HUES6 (cell line): ENCODE results near the gene TMEM82.

Experiments
- H3K27ac ChIP-seq: 2 replicates; pipeline ENCODE4 v1.7.0; 2013; ENCODE audit warnings: low read depth, mild to moderate bottlenecking, low read length, inconsistent platforms
- H3K27me3 ChIP-seq: 2 replicates; pipeline ENCODE4 v1.6.1; 2013; ENCODE audit warnings: low read length; ENCODE audit not compliant: control insufficient read depth, insufficient read depth
- H3K36me3 ChIP-seq: 2 replicates; pipeline ENCODE4 v1.6.1; 2013; ENCODE audit warnings: low read length; ENCODE audit not compliant: control insufficient read depth, insufficient read depth
- H3K4me1 ChIP-seq: 2 replicates; pipeline ENCODE4 v1.6.1; 2013; ENCODE audit warnings: low read length; ENCODE audit not compliant: control insufficient read depth, insufficient read depth
- H3K4me3 ChIP-seq: 2 replicates; pipeline ENCODE4 v1.5.1; 2013; ENCODE audit warnings: low read depth, low read length
- H3K9ac ChIP-seq: one replicate; pipeline ENCODE4 v1.6.1; 2013; ENCODE audit warnings: mild to moderate bottlenecking, low read length
- H3K9me3 ChIP-seq: 2 replicates; pipeline ENCODE4 v1.6.1; 2013; ENCODE audit warnings: low read depth, low read length; ENCODE audit not compliant: control insufficient read depth, insufficient read depth

The TMEM82 gene

DNA sequence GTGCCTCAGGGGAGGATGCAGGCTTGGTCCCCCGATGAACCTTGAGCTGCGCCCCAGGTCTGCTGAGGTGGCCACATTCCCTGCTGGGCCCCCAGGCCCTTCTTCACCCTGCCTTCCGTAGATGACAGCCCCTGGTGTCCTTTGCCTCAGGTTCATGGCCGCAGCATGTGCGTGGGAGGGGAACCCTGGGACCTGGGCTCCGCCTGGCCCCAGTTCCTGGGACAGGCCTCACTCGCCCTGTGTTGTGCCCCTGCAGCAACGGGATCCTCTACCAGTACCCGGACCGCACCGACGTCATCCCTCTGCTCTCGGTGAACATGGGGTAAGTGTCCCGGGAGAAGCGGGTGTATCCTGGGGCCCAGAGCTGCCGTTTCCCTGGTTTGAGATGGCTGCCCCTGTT lies 11.4 kb upstream of the TMEM82 start:
- no peak overlapping the region for H3K9ac ChIP-seq
- H3K36me3 ChIP-seq = peaks cover 85% of the 10 kb centered on the region

DNA sequence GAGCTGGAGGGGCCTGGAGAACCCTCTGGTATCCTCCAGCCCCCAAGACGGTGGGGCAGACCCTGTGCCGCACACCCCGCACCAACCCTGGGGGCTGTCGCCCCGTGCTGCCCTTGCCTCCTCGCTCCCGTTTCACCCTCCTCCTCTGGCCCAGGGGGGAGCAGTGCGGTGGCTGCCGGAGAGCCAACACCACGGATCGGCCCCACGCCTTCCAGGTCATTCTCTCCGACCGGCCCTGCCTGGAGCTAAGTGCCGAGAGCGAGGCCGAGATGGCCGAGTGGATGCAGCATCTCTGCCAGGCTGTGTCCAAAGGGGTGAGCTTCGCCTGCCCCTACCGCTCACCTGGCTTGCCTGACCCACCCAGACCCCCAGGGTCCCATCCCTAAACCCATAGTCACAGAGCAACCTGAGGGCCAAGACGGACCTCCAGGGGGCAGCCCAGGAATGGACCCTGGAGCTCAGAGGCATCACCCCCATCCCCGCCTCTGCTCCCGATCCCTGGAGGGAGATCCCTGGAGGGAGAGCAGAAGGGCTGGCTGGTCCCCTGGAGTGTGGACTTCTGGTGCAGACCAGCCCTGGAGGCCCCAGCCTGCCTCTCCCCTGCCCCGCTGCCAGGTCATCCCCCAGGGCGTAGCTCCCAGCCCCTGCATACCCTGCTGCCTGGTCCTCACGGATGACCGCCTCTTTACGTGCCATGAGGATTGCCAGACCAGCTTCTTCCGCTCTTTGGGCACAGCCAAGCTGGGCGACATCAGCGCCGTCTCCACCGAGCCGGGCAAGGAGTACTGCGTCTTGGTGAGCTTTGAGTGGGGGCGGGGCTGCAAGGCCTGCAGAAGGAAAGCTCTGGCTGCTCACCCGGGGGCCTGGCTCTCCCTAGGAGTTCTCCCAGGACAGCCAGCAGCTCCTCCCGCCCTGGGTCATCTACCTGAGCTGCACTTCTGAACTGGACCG lies 10.3 kb upstream of the TMEM82 start:
- Histone ChIP-seq H3K27me3 (no peaks in the 10 kb centered on the region), H3K9me3 (no peaks in the 10 kb centered on the region), H3K9ac (no peak overlapping the region), H3K4me3 (no peak overlapping the region), H3K36me3 (peaks cover 74% of the 10 kb centered on the region), H3K4me1 (no peaks in the 10 kb centered on the region), H3K27ac (no peak overlapping the region)

More for the DNA sequence above, 11.4 kb upstream of the TMEM82 start:
- H3K27ac ChIP-seq = no peak overlapping the region
- no peak overlapping the region for H3K4me3 ChIP-seq
- H3K27me3 ChIP-seq = no peaks in the 10 kb centered on the region
- no peaks in the 10 kb centered on the region for H3K9me3 ChIP-seq
- no peaks in the 10 kb centered on the region for H3K4me1 ChIP-seq

GRCh38 chr1:15732686-15733081 lies 9.6 kb upstream of the TMEM82 start:
- no peaks in the 10 kb centered on the region for H3K27me3 ChIP-seq
- peaks cover 67% of the 10 kb centered on the region for H3K36me3 ChIP-seq
- no peak overlapping the region for H3K9ac ChIP-seq

DNA sequence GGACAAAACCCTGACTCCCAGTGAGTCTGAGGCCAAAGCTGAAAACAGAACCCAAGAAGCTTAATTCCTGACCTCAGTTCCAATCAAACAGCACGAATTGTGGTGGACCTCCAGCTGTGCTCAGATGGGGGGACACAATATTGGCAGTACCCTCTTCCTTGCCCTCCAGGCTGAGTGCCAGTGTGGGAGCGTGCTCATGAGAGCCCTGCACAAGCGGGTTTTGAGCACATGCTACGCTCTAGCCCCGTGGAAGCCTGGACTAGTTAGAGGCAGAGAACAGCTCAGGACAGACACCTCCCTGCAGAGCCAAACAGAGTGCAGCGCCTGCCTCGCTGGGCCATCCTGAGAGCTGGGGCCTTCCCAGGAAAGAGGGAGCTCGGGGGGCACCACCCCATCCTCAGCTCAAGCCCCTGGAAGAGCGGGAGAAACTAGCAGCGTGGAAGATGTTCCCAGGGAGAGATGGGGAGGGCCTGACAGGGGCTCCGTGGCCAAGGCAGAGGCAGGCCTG lies 9.0 kb upstream of the TMEM82 start:
- no peak overlapping the region for H3K4me3 ChIP-seq
- H3K27ac ChIP-seq = no peak overlapping the region
- no peaks in the 10 kb centered on the region for H3K27me3 ChIP-seq
- peaks cover 61% of the 10 kb centered on the region for H3K36me3 ChIP-seq
- H3K4me1 ChIP-seq = no peaks in the 10 kb centered on the region
- no peak overlapping the region for H3K9ac ChIP-seq
- no peaks in the 10 kb centered on the region for H3K9me3 ChIP-seq

More at GRCh38 chr1:15732686-15733081, 9.6 kb upstream of the TMEM82 start:
- Histone ChIP-seq H3K4me1 (no peaks in the 10 kb centered on the region), H3K27ac (no peak overlapping the region), H3K4me3 (no peak overlapping the region), H3K9me3 (no peaks in the 10 kb centered on the region)

DNA sequence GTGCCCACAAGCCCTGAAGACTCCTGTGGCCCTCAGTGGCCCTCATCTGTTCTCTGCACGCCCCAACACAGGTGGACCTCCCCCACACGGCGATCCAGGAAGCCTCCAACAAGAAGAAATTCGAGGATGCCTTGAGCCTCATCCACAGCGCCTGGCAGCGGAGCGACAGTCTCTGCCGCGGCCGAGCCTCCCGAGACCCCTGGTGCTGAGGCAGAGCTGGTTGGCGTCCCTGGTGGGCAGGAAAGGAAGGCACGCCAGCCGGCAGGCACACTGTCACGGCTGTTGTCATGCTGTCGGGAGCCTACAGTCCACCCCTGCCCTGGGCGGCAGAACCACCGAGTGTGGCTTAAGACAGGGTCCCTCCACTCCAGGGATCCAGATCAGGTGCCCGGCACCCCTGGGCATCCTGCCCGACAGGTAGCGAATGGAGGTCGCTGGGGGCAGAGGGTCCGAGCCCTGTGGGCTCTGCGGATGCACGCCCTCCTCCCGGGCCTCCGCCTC lies 8.5 kb upstream of the TMEM82 start:
- no peaks in the 10 kb centered on the region for H3K9me3 ChIP-seq
- no peaks in the 10 kb centered on the region for H3K4me1 ChIP-seq
- H3K36me3 ChIP-seq = peaks cover 56% of the 10 kb centered on the region
- H3K27me3 ChIP-seq = no peaks in the 10 kb centered on the region
- no peak overlapping the region for H3K4me3 ChIP-seq
- H3K9ac ChIP-seq = no peak overlapping the region
- H3K27ac ChIP-seq = no peak overlapping the region

- H3K27ac ChIP-seq = no peak overlapping the region
- peaks cover 51% of the 10 kb centered on the region for H3K36me3 ChIP-seq
Measured at GRCh38 chr1:15734296-15734695, 8.0 kb upstream of the TMEM82 start.

GRCh38 chr1:15734901-15735300 lies 7.4 kb upstream of the TMEM82 start:
- H3K27ac ChIP-seq = no peak overlapping the region
- no peak overlapping the region for H3K9ac ChIP-seq
- H3K4me1 ChIP-seq = no peaks in the 10 kb centered on the region
- no peak overlapping the region for H3K4me3 ChIP-seq
- no peaks in the 10 kb centered on the region for H3K9me3 ChIP-seq
- H3K36me3 ChIP-seq = peaks cover 46% of the 10 kb centered on the region
- no peaks in the 10 kb centered on the region for H3K27me3 ChIP-seq

More at GRCh38 chr1:15734296-15734695, 8.0 kb upstream of the TMEM82 start:
- Histone ChIP-seq H3K4me1 (no peaks in the 10 kb centered on the region), H3K4me3 (no peak overlapping the region), H3K27me3 (no peaks in the 10 kb centered on the region), H3K9me3 (no peaks in the 10 kb centered on the region), H3K9ac (no peak overlapping the region)

DNA sequence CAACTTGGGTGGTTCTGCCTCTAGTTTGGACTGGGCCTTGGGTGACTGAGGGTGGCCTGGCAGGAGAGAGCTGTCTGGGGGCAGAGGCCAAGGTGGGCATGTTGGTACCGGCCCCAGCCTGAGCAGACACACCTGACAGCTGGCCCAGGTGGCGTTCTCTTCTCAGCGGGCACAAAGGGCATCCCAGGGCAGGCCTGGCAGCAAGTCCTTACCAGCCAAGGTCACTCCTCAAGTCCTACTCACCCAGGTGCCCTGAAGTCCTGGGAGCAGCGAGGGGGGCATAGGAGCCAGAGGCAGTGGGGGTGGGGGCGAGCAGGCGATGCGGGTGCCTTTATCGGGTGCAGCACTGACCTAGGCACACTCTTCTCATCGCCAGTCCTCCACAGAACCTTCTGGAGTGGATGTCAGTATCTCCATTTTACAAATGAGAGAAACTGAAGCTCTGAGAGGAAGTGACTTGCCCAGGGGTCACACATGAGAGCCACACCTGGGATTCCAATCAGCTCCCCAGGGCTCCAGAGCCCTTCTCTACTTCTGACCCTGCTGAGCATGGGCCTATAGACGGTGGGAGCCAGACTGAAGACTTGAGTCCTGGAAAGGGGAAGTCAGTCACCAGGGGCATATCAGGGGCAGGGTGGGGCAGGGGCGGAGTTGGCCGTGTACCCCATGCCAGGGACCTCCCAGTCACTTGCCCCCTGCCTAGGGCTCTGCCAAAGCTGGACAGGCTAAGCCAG lies 6.8 kb upstream of the TMEM82 start:
- Histone ChIP-seq H3K9ac (no peak overlapping the region), H3K4me3 (no peak overlapping the region), H3K4me1 (no peaks in the 10 kb centered on the region), H3K36me3 (peaks cover 44% of the 10 kb centered on the region), H3K27ac (no peak overlapping the region), H3K9me3 (no peaks in the 10 kb centered on the region), H3K27me3 (no peaks in the 10 kb centered on the region)

- Histone ChIP-seq H3K4me1 (no peaks in the 10 kb centered on the region), H3K36me3 (peaks cover 36% of the 10 kb centered on the region), H3K4me3 (no peak within 1 kb of the TSS), H3K9ac (no peak within 1 kb of the TSS), H3K27me3 (no peaks in the 10 kb centered on the region), H3K9me3 (no peaks in the 10 kb centered on the region), H3K27ac (no peak within 1 kb of the TSS)
Measured at GRCh38 chr1:15736038-15736891, 6.0 kb upstream of the TMEM82 start, which contains the start of gene SLC25A34. Gene SLC25A34, plus strand, starts transcription at chr1:15736258. Its CDS starts 228 bp downstream, at chr1:15736486.

DNA sequence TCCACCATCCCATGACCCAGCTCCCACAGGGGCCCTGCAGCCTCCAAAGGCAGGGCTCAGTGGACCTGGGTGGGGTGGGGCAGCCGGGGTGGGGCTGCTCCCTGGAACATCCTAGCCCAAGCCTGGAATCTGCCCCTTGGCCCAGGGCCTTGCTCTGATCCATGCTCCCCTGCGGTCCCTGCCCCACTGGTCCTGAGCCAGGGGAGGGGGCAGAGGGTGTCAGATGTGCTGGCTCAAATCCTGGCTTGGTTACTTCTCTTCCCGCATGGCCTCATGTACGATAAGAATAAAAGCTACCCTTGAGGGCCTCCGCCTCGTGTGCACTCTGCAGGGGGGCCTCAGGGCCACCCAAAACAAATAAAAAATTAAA lies 5.4 kb upstream of the TMEM82 start:
- Histone ChIP-seq H3K36me3 (peaks cover 30% of the 10 kb centered on the region), H3K9ac (no peak overlapping the region), H3K27ac (no peak overlapping the region), H3K4me3 (no peak overlapping the region), H3K27me3 (no peaks in the 10 kb centered on the region), H3K9me3 (no peaks in the 10 kb centered on the region), H3K4me1 (peaks cover 3% of the 10 kb centered on the region)
